ENCODE measurements around the gene PIGV.

The PIGV gene

GRCh38 chr1:26758358-26758757 lies 29.4 kb upstream of the PIGV start:
- no peak for TF ChIP-seq ZBTB26 (tag by site-specific recombination; optimal IDR thresholded peaks at IDR 0.05)
- no peak for TF ChIP-seq ZEB2 (tag by site-specific recombination; IDR thresholded peaks at IDR 0.05)
- Histone ChIP-seq H3K36me3 (ENCODE audit: control insufficient read depth in 2 of 2, insufficient read depth in 1 of 2, low read length in 2 of 2) (peaks cover 42 to 89% of the 10 kb centered on the region in 2 experiments), H3K27ac (ENCODE audit: extremely low read depth, low read depth, low read length) (no peak overlapping the region), H3K4me3 (ENCODE audit: low read depth, low read length) (no peak overlapping the region), H3K9me3 (ENCODE audit: control insufficient read depth, insufficient read depth, low read depth, low read length) (no peaks in the 10 kb centered on the region), H3K4me1 (ENCODE audit: control insufficient read depth, insufficient read depth, low read length) (no peaks in the 10 kb centered on the region)
- ChIA-PET CTCF (interaction anchor here (0.7 to 1.9 kb wide), 3 partner anchors 26 to 219 kb away, joined by 3 to 8 read pairs (median 4); no protein-coding TSS in a partner anchor), POLR2A (interaction anchor here (0.7 to 1.6 kb wide), 2 partner anchors 13 to 158 kb away, joined by 3 to 4 read pairs; no protein-coding TSS in a partner anchor)

GRCh38 chr1:26759531-26759930 lies 28.2 kb upstream of the PIGV start:
- POLR2A ChIA-PET: no interaction called here
- peaks cover 52 to 87% of the 10 kb centered on the region in 2 experiments for H3K36me3 ChIP-seq (ENCODE audit: control insufficient read depth in 2 of 2, insufficient read depth in 1 of 2, low read length in 2 of 2)
- H3K27ac ChIP-seq (ENCODE audit: extremely low read depth, low read depth, low read length): no peak overlapping the region
- no peak for TF ChIP-seq ZNF423 (tag by site-specific recombination; IDR thresholded peaks at IDR 0.05)
- no peak for TF ChIP-seq HOXC10 (CRISPR knock-in tag; IDR thresholded peaks at IDR 0.05)
- TF ChIP-seq TRIM28 (IDR thresholded peaks at IDR 0.05; ENCODE audit: borderline replicate concordance, low read length): no peak
- no peak for TF ChIP-seq ZNF174 (tag by site-specific recombination; IDR thresholded peaks at IDR 0.05)
- TF ChIP-seq ZNF280D (tag by site-specific recombination; IDR thresholded peaks at IDR 0.05): no peak
- TF ChIP-seq ZBTB11 (tag by site-specific recombination; conservative IDR thresholded peaks at IDR 0.05; ENCODE audit: low read depth): no peak
- no peak for TF ChIP-seq ZNF292 (tag by site-specific recombination; IDR thresholded peaks at IDR 0.05; ENCODE audit: borderline replicate concordance, low read depth)
- TF ChIP-seq ZNF514 (tag by site-specific recombination; IDR thresholded peaks at IDR 0.05): no peak
- TF ChIP-seq MZF1 (tag by site-specific recombination; IDR thresholded peaks at IDR 0.05; ENCODE audit: borderline replicate concordance): no peak
- TF ChIP-seq ZNF677 (tag by site-specific recombination; IDR thresholded peaks at IDR 0.05): no peak
- TF ChIP-seq KLF17 (tag by site-specific recombination; IDR thresholded peaks at IDR 0.05): no peak
- no peak for TF ChIP-seq REPIN1 (tag by site-specific recombination; IDR thresholded peaks at IDR 0.05; ENCODE audit: low read depth)
- CTCF ChIA-PET: interaction anchor here (0.6 to 1.9 kb wide), 3 partner anchors 14 to 158 kb away, joined by 3 to 8 read pairs (median 3); no protein-coding TSS in a partner anchor
- no peaks in the 10 kb centered on the region for H3K4me1 ChIP-seq (ENCODE audit: control insufficient read depth, insufficient read depth, low read length)
- no peak overlapping the region for H3K4me3 ChIP-seq (ENCODE audit: low read depth, low read length)
- no peaks in the 10 kb centered on the region for H3K9me3 ChIP-seq (ENCODE audit: control insufficient read depth, insufficient read depth, low read depth, low read length)
